Measurements from ENCODE around the gene COX4I1.

Gene COX4I1

GRCh38 chr16:85843471-85844168 lies 44.1 kb downstream of the COX4I1 start:
- FAIRE-seq = no peak

DNA sequence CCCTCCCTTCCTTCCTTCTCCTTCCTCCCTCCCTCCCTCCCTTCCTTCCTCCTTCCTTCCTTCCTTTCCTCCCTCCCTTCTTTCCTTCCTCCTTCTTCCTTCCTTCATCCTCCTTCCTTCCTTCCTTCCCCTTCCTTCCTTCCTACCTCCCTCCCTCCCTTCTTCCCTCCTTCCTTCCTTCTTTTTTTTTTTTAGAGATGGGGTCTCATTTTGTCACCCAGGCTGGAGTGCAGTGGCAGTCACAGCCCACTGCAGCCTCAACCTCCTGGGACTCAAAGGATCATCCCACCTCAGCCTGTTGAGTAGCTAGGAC lies 44.6 kb downstream of the COX4I1 start:
- FAIRE-seq = no peak

- no peak for FAIRE-seq
These were observed 45.3 kb downstream of the COX4I1 start for GRCh38 chr16:85844786-85845185.

DNA sequence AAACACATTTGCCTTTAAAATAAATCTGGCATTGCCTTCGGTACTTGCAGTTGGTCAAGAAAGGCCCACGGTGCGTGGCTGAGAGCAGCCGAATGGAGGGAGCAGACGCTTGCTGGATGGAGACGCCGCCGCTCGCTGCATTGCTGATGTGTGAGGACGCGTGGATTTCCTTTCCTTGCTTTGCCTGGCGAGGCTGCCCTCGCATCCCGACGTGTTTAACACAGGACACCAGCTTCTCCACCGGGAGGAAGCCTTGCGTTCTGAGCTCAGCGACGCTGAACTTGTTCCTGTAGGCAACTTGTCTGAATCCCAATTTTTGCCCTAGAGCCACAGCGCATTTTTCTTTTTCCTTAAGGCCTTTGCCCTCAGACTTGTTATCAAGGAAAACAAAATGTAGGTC lies 45.8 kb downstream of the COX4I1 start:
- FAIRE-seq = no peak

- FAIRE-seq = no peak
These were observed 47.0 kb downstream of the COX4I1 start for GRCh38 chr16:85846461-85846860.

DNA sequence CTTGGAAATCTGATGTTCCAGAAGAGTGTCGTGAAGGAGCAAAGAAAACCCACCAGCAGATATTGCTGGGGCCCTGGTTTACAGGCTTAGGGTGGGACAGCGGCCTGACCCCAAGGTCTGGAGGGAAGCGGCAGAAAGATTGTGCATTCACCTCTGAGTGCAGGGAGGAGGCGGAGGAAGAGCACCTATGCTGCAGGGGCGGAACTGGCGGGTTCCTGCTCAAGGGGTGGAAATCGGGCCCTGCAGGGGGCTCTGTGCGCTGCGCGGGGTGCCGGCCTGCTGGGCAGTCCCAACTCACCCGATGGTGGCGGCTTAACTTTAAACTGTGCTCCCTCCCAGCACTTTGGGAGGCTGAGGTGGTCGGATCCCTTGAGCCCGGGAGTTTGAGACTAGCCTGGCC lies 47.5 kb downstream of the COX4I1 start:
- no peak for FAIRE-seq

DNA sequence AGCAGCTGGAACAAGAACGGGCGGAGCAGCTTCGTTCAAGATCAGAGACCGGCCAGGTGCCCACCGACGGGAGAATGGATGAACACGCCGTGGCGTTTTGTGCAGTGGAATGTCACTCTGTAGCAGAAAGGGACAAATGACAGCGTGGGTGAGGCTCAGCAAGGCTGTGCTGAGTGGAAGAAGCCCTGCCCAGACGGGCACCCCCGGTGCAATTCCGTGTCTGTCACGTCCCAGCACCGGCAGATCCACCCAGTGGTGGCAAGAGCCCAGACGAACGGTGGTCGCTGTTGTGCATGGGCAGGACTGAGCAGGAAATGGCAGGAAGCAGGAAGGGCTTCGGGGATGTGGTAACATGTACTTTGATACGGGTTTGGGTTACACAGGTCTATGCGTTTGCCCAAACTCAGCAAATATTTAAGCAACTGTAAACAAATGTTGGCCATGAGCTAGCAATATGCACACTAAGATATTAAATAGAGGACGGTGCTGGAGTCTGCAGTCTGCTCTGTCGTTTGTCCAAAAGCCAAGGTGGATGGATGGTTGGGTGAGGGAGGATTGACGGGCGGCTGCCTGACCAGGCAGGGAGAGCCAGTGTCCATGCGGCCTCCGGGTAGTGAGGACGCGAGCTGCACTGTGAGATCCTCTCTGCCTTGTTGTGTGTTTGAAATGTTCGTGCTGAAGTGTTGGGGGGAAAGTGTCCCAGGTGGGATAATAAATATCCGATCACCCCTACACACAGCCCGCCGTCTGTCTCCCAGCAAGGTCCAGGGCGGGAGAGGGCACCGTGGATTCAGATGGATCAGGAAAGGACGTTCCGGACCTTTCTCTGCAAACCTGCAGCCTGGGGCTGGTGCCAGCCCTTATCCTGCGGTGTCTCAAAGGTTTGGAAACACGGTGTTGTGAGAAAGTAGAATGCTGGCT lies 48.4 kb downstream of the COX4I1 start:
- FAIRE-seq = no peak

DNA sequence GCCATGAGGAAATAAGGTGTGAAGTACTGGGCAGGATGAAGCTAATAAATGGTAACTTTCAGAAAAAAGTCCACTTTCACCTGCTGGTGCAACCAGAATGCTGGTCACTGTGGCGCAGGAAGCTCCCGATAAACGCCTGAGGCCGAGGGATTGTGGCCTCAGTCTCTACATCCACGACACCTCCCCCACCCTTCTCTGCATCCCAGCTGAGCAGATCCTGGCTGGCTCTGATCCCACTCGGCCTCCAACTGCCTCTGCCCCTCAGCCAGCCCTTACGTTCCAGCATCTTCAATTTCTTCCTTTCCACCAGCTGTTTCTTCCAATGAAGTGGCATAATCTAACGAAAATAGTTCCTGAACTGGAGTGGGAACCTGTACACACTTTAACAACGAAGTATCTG lies 49.5 kb downstream of the COX4I1 start:
- no peak for FAIRE-seq

DNA sequence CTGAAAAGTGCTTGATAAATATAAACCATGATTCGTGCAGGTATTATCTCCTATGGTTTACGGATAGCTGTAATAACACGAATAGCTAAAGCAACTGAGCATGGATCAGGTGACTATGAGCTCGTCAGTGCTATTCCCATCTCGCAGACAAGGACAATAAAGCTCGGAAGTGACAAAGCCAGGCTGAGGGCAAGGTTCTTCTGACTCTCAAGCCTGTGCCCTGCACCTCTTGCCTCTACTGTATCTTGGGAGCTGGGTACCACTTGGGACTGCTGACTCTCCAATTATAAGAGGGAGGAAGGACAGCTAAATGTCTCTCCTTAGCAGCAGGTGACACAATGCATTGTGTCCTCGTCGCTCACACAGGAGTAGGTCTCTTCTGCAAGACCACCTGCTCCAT lies 49.9 kb downstream of the COX4I1 start:
- FAIRE-seq = no peak

- FAIRE-seq = no peak
These were observed 50.9 kb downstream of the COX4I1 start for GRCh38 chr16:85850344-85850880.

DNA sequence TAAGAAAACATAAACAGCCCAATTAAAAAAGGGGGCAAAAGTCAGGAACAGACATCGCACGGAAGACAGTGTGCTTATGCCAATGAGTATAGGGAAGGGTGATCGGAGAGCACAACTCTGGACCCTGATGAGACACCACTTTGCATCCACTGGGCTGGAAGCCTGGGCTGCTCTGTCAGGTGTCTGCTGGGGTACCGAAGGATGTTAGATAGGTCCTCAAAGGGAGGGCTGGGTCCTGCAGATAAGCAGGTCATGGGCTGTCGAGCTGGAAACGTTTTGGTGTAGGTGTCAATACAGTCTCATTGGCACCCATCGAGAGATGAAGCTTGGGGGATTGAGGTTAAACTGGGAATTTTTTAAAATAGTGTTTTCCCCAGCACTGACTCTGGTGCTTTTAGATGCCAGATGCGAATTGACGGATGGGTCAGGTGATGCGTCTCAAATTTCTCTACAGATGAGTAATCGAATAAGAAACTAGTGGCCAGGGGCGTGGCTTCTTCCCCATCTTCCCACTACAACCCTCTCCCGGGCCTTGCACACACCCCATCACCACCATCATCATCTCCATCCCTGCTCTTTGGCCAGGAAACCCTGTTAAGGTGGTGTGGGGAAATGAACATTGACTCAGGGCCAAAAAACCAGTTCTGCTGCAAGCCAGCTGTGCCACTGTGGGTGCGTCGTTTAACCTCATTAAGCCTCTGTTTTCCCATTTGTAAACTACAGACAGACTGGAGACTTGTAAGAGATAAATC lies 51.7 kb downstream of the COX4I1 start:
- FAIRE-seq = no peak

GRCh38 chr16:85853547-85854545 lies 54.4 kb downstream of the COX4I1 start:
- FAIRE-seq = no peak

GRCh38 chr16:85854935-85855334 lies 55.4 kb downstream of the COX4I1 start:
- no peak for FAIRE-seq

DNA sequence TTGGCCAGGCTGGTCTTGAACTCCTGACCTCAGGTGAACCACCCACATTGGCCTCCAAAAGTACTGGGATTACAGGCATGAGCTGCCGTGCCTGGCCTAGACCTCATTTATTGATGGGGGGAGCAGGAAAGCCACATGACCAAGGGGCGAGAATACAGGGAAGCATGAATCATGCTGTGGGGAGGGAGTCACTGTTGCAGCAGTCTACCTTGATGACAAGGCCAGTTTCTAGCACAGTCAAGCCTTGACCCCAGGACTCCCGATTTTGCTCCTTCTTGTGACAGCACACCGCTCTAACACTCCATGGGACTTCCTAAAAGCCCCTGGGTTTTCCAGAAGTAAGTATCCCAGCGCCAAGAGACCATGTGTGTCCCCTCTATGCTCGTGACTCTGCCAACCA lies 56.6 kb downstream of the COX4I1 start:
- FAIRE-seq = no peak

- no peak for FAIRE-seq
These were observed 57.1 kb downstream of the COX4I1 start for GRCh38 chr16:85856585-85856984.
